HG03521 (cell line): Measurements from ENCODE around the gene IER5.
A peak's percentile ranks its signal among the peaks of the same experiment; 100 is the strongest.

ENCODE experiments used
- ATAC-seq: cut with Tn5 transposase; IDR thresholded peaks from one replicate; pipeline ENCODE4 v1.9.1; 2021; ENCODE audit warnings: mild to moderate bottlenecking, moderate library complexity; ENCODE audit not compliant: unreplicated experiment

IER5 gene

DNA sequence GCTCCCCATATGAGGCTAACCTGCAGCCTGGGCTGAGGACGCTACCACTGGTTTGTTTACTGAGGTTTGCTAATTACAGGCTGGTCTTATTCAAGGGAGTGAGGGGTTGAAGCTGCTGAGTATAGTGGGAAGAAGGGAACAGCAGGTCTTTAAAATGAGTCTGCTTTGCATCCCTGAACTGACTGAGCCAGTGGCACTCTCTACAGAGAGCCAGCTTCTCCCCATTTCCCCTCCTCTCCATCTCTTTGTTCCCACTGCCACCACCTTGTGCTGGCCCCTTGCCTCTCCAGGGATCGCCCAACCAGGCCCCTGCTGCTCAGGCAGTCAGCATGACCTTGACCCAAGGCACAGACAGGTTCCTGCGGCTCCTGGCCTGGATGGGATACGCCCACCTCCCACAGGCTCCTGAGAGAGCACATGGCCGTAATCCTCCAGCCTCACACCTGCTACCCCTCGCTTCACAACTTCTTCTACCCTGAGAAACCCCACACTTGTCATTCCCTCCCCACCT is 45.0 kb downstream of the IER5 start:
- no peak for ATAC-seq

DNA sequence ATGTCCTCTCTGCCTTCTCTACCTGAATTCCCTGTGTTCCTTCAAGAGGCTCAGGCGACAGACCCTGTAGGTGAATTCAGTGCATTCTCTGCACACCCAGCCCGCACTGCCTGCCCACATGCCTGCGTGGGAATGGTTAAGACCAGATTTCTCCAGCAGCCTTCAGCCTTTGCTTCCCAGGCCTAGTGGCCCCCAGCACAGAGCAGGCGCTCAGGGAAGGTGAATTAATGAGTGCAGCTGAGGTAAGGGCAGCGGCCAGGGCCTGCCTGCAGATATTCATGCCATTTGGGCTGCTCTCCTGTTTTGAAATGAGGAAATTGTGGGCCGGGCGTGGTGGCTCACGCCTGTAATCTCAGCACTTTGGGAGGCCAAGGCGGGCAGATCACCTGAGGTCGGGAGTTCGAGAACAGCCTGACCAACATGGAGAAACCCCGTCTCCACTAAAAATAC is 45.5 kb downstream of the IER5 start:
- ATAC-seq, result no peak

DNA sequence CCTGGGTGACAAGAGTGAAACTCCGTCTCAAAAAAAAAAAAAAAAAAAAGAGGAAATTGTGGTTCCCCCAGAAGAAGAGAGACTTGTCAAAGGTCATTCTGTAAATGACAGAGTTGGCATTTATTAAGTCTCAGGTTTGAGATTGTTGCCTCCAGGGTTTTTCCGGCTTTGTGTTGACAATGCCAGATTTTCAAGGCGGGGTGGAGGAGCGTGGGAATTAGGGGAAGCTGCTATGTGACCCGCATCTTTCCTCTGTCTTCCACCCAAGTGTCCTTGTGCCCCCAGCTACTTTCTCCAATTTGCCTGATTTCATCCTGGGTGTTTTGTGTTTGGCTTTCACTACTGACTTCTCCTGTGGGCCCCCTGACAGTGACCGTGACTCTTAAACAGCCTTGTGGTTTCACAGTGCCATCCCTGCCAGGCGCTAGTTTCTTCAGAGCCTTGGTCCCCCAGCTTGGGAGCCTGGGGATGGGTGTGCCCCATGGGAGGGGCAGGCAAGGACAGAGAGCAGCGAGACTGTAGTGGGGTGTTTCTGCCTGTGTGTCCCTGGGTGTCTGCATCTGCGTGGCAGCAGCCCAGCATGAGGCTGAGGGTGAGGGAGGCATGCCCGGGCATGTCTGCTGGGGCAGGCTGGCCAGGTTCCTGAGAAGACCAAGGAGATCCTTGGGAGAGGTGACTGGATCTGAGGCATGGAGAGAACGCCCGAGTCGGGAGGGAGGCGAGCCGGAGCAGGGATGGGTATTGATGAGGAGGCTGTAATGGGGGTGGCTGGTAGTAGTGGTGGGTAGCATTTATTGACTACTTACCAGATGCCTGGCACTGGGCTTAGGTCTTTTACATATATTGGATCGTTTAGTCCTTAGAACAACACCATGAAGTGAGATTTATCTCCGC is 46.3 kb downstream of the IER5 start:
- ATAC-seq, result peak; percentile 28

DNA sequence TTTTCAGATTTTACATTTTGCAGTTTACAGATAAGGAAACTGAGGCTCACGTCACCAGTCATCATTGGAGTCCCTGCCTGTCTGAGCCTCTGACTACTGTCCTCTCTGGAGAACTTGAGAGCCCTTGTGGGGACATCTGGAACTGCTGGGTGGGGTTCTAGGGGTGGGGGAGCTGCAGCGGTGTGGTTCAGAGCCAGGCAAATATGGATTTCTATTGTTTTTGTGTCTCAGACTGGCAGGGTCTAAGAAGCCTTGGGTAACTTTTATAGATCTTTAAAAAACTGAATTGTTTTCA is 46.9 kb downstream of the IER5 start:
- ATAC-seq, result no peak

DNA sequence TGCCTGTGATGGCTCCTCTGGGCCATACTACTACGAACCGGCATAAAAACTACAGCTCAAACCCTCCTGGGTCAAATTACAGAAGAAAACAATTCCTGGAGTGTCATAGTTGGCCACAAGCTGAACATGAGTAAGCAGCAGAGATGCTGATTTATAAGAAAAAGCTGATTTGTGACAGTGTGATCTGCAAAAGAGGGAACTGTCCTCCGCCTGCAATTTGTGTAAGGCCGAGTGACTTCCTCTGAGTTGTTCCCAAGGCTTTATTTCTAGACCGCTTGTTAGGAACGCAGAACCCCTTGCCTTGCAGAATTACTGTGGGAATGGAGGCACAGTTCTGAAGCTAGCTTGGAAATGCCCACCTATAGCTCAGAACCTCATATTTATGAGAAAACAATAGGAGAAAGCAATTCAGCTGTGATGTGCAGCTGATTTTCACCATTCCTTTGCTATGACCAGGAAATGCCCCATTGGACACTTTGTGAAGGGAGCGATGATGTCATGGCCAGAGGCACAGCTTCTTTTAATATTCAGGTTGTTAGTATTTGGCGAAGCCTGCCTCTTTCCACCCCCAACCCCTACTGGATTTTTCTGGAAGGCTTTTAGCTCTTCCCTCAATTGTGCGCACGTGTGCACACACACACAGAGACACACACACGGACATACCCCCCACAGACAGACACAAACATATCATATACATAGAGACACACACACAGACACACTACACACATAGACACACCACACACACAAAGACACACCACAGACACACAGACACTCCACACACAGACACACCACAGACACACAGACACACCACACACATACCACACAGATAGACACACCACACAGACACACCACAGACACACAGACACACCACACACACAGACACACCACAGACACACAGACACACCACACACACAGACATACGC is 47.6 kb downstream of the IER5 start:
- ATAC-seq, result no peak

DNA sequence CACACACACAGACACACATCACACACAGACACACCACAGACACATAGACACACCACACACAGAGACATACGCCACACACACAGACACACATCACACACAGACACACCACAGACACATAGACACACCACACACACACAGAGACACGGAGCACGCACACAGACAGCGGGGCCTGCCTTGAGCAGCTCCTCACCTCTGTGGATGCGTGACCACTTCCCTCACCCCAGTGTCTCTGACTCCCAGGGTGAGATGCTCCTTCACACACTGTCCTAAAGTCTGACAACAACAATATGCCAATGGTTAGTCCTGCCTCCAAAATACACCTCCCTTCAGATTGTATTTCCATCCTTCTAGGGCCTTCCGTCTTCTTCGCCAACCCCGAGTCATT is 48.2 kb downstream of the IER5 start:
- no peak for ATAC-seq

DNA sequence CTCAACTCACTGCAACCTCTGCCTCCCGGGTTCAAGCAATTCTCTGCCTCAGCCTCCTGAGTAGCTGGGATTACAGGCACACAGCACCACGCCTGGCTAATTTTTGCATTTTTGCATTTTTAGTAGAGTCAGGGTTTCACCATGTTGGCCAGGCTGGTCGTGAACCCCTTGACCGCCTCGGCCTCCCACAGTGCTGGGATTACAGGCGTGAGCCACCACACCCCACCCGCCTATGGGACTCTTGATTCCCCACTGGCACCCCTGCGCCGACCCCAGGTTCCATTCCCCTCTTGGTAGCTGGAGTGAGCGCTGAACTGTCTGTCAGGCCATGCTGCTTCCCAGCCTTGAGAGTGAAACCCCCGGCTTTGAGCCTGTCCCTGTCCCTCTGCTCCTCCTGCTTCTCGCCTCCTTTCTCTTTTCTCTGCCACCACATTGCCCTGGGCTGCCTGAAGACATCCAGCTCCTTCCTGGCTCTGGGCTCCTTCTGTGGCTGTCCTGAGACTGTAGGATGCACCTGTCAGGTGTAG is 48.8 kb downstream of the IER5 start:
- ATAC-seq, result no peak

DNA sequence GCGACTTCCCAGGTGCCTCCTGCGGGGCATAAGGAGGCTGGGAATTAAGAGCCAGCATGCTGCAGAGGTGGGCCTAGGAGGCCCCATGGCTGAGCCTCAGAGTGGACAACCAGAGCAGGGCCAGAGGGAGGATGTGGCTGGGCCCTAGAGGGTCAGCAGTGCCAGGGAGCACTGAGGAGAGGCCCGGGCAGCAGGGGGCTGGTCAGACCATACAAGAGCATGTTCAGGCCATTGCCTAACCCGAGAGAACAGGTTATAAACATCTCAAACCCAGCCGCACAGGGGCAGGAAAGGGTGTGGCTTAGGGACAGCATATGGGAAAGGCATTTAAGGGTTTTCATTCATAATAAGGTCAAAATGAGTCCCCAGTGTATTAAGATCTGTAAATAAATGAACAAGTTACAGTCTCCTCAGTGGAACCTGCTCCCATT is 51.1 kb downstream of the IER5 start:
- ATAC-seq, result no peak

DNA sequence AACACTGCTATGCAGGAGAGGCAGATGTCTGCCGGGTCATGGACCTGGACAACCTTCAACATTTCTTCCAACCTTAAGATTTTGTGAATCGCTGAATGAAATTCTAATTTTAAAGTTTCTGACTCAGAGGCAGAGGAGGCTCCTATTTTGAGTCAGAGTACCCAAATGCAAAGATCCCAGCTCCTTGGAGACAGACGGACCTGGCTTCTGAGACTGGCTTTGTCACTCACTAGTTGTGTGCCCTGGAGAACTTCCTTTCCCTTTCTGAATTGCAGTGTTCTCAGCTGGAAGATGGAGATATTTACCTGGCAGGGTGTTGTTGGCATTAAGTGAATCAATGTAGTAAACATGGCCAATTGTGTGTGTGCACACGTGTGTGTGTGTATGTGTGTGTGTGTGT is 51.9 kb downstream of the IER5 start:
- no peak for ATAC-seq

DNA sequence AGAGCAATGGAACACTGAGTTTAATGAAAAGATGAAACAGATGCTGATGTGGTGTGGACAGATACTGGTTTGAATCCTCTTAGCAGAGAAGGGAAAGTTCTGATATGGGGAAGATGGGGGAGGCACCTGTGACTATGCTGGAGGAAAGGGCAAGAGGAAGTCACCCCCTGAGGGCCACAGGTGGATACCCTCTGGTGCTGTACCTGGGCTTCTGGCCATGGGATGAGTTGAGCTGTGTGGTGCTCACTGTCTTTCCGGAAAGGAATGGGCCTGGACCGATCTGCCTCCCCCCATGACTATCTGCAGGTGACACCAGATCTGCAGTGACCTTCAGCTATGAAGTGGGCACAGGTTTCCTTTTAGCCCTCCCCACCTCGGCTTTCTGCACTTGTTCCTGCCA is 52.4 kb downstream of the IER5 start:
- ATAC-seq, result no peak

DNA sequence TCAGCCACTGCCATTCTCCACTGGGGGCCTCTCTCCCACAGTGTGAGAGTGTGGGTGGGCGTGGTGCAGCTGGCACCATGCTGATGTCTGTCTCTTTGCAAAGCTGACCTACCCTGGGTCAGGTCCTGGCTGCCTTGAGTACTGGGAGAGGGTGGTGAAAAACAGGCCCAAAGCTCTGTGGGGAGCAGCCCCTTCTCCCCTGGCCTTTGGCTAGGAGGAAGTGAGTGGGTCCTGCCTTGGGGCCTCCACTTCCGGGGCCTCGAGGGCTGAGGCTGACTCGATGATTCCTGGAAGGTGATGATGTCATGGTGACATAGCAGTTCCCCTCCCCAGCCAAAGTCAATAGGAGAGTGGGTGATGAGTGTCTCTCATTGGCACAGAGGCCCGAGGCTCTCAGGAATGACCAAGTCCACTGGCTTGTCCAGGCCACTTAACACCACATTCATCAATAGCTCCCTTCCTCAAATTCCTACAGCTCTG is 53.0 kb downstream of the IER5 start:
- no peak for ATAC-seq
